HG03571 (cell line): ENCODE measurements around the gene CNTN6.

Experiments
- ATAC-seq: cut with Tn5 transposase; IDR thresholded peaks from one replicate; pipeline ENCODE4 v1.9.1; 2021; ENCODE audit not compliant: unreplicated experiment

Gene CNTN6

GRCh38 chr3:1092771-1093170 lies at the start of gene CNTN6:
Gene CNTN6, plus strand, starts transcription at chr3:1093024. Its CDS starts 54,985 bp downstream, at chr3:1148009.
- no peak for ATAC-seq

GRCh38 chr3:1048558-1048957 lies 44.3 kb upstream of the CNTN6 start:
- ATAC-seq, result no peak

GRCh38 chr3:1055870-1056269 lies 37.0 kb upstream of the CNTN6 start:
- ATAC-seq, result no peak

DNA sequence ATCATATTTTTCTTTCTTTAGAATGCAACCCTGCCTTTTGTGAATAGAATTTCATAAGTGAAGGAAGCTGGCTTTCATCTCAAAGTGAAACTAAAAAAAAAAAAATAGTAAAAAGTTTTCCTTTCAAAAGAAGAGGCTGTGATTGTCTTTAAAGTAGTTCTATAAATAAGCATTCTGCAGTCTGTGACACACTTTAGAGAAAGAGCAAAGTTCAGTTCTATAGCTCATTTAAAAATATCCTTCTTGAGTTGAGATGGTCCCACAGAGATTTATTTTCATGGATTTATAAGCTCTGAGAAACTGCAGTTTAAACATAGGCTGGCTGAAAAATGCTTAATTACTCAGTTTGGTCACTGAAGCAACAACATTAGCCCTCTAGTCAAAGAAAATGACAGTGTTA lies 36.1 kb upstream of the CNTN6 start:
- no peak for ATAC-seq

- ATAC-seq, result no peak
Observed at GRCh38 chr3:1057436-1057835, 35.4 kb upstream of the CNTN6 start.

DNA sequence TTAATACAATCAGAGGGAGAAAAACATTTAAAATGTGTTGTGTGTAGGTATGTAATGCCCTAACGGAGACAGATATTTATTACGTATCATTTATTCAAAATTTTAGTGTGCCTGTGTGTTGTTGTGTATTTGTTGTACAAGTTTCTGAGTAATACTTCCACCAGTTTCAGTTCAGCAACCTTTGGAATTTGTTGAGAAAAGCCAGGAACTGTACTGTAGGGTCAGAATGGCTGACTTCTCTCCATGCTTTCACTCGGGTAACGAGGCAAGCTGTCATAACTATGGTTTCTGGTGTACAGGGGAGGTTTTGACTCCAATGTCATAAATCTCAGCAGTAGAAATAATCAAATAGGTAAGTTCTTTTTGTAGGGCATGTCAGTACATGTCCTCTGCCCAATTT lies 23.8 kb upstream of the CNTN6 start:
- ATAC-seq, result no peak

DNA sequence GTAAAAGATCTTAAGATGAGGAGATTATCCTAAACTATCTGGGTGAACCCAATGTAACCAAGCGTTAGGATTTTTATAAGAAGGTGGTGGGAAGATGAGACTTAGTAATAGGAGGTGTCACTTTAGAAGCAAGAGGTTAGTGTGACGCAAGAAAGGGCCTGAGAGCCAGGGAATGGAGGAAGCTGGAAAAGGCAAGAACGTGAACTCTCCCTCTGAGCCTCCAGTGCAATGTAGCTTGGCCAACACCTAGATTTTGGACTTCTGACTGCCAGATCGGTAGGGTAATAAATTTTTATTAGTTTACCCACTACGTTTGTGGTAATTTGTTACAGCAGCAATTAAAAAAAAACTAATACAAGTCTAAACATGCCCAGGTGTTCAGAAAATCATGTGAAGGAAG lies 20.8 kb upstream of the CNTN6 start:
- ATAC-seq, result no peak

DNA sequence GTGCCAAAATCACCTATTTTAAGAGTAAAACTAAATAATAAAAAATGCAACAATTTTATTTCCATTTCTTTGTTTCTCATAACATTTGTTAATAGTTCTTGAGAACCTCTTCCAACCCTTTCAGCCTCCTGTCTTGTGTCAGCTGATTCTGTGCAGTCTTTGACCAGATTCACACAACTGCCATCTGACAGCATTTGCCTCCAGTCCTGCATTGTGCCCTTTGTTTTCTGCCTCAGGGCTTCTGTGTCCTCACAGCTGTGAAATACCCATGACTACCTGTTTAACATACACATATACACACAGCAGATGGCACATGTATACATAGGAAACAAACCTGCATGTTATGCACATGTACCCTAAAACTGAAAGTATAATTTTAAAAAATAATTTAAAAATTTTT lies 13.2 kb upstream of the CNTN6 start:
- ATAC-seq, result no peak

DNA sequence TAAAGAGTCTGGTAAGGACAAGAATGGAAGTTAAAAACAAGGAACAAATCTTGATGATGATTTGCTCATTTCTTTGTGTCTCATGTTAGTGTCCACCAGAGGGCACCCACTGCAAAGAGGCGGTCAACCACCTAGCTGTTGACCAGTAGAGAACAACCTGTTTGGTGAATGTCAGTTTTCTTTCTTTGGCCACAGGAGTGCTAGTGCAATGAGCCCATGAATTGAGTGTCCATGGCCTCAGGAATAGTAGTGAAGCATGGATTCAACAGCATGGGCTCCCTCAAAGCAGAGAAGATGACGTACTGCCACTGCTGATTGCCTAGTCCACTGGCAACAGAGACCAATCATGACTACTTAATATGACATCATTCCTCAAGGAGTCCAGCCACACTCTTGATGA lies 10.7 kb upstream of the CNTN6 start:
- no peak for ATAC-seq

GRCh38 chr3:1087066-1087560 lies 5.7 kb upstream of the CNTN6 start:
- no peak for ATAC-seq

- ATAC-seq, result no peak
Observed at GRCh38 chr3:1088503-1088902, 4.3 kb upstream of the CNTN6 start.

GRCh38 chr3:1091286-1091685 lies 1.5 kb upstream of the CNTN6 start:
- ATAC-seq, result no peak

DNA sequence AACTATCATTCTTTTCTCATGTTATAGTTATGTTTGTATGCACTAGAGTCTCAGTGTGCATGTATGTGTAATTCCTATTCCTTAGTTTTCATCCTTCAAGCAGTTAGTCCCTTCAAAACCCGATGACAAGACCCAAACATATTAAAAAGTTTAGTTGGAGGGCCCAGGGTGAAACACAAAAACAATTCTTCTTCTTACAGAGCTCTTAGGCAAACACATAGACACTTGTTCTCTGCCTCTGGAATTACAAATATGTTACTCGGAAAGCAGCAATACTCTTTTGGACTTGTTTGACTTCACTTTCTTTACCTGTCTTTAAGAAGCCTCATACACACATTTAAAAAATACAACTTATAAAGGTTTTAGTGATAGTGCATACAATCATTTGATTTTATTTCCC lies 763 bp upstream of the CNTN6 start:
- ATAC-seq, result no peak

DNA sequence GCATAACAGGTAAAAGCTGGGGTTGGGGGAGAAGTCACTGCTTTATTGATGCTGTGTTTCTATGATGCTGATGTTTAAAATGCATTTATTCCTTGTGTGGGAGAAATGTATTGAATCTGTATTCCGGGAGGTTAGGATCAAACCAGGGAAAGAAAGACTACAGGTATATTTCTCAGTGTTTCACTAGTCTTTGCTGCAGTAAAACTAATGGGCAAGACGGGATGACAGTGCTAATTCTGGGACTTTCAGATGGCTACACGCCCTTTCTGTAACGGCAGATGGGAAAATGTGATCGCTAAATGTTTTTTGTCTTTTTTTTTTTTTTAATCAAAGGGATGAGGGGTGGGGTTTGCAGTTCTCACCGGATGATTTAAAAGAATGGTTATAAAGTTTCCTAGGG lies 393 bp downstream of the CNTN6 start:
- ATAC-seq, result no peak

DNA sequence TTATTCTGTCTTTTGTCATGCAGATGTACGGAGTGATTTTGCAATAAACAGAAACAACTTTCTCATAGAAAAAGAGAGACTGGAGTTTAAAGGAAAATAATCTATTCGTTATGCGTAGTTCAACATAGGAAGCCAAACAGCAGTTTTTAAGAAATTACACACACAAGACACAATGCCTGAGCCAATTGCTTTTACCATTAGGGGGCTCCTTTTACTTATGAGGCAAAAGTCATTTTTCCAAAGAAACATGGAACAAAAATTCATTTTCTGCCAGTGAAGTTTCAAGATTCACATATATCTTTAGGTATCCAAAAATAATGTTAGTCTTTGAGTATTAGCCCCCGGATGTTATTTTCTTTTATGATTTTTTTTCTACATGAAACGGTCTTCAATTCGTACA lies 10.7 kb downstream of the CNTN6 start:
- no peak for ATAC-seq

DNA sequence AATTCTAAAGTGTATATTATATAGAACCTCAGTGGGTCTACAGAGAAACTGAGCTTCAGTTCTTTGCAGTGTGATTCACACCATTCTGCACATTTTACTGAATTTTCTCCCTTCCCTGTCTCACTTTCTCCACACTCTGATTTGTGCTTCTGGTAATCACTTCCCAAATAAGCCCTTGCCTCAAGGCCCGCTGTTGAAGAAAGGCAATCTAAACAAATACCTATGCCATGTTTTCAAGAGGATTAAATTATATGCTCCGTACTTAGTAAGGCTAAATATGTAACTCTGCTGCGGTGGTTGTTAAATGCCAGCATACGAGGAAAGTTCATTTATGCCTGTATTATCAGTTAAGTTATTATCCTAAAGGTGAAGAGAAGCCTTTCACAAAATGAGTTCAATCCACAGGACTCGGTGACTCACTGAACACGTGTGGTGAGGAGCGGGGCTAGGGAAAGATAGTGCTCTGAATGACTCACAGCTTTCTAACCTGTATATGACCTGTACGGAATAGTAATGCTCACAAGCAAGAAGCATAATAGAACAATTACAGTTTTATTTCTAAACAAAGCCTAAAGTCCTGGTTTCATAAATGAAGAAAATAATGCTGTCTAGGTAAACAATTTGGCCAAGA lies 25.1 kb downstream of the CNTN6 start:
- ATAC-seq, result no peak

DNA sequence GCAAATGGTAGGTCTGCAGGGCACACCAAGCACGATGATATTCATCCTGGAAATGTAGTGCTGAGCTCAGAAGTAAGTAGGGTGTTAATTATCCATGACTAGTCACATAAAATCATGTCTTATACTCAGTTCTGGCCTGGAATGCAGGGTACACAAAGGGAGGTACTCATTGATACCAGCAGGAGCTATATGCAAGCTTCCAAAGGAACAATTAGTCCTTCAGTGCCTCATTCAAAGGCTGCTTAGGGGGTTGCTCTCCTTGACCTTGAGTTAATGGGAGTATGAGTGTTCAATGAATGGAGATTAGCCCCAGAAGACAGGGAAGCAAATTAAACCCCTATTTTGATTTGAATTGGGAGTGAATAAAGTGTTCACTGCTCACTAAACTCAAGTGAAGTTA lies 38.3 kb downstream of the CNTN6 start:
- ATAC-seq, result no peak

DNA sequence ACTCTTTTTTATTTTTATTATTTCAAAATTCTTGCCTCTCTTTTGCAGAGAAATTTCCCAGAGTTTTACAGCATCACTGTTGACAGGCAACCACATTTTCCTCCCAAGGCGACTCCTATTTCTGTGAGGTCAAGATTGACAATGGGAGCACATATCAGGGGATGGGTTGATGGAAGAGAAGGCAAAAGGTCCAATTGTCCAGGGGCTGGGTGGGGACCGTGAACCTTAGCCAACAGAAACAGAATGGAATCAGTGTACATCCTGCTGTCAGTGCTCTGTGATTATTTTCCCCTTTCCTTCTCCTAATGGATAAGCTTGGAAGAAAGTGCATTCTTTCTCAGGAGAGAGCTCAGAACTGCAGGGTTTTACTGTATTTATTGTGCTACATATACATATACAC lies 42.4 kb downstream of the CNTN6 start:
- ATAC-seq, result no peak

DNA sequence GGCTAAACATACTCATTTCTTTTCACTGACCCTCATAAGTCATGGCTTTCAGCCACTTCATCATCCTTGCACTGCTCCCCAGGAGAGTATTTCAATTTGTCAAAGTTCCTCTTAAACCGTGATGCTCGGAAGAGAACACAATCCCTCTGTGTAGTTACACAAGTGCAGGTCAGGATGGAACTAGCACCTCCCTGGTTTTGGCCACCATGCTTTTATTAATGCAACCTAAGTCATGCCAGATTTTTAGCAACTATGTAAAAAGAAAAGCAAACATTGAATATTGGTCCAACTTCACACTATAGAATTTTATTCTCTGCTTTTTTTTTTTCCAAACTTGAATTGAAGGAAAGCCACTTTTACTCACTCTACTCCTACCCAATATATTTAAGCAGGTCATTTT lies 45.2 kb downstream of the CNTN6 start:
- no peak for ATAC-seq

GRCh38 chr3:1139071-1139470 lies 46.2 kb downstream of the CNTN6 start:
- ATAC-seq, result no peak

GRCh38 chr3:1147326-1147725 lies 54.5 kb downstream of the CNTN6 start:
- no peak for ATAC-seq

- no peak for ATAC-seq
Observed at GRCh38 chr3:1147819-1148218, 55.0 kb downstream of the CNTN6 start.

GRCh38 chr3:1164101-1164500 lies 71.3 kb downstream of the CNTN6 start:
- no peak for ATAC-seq
